Effector memory CD4-positive, alpha-beta T cell (primary cell): ENCODE data around the gene NABP2.
"Not testable (repeated sequence)": the region's sequence is repeated elsewhere in the genome, so short reads cannot be mapped to it uniquely, and the experiment has no call there.

Experiments
- DNase-seq, 3 donors: peaks; one replicate each; pipeline ENCODE4 v3.0.0-alpha.2; 2020
- H3K27ac ChIP-seq: 2 replicates; pipeline ENCODE4 v1.7.0; 2013; ENCODE audit warnings: mild to moderate bottlenecking, low read length, moderate library complexity; ENCODE audit not compliant: insufficient read depth, poor library complexity, severe bottlenecking
- H3K27me3 ChIP-seq: replicated peaks from 2 replicates; pipeline ENCODE4 v1.7.0; 2013; ENCODE audit warnings: mild to moderate bottlenecking, low read length; ENCODE audit not compliant: insufficient read depth, control insufficient read depth, poor library complexity, severe bottlenecking
- H3K36me3 ChIP-seq: 2 replicates; pipeline ENCODE4 v1.7.0; 2013; ENCODE audit warnings: mild to moderate bottlenecking, low read length, moderate library complexity; ENCODE audit not compliant: control insufficient read depth, insufficient read depth
- H3K4me1 ChIP-seq: 2 replicates; pipeline ENCODE4 v1.7.0; 2013; ENCODE audit warnings: low read length, mild to moderate bottlenecking; ENCODE audit not compliant: control insufficient read depth, insufficient read depth, poor library complexity, severe bottlenecking
- H3K4me3 ChIP-seq: 2 replicates; pipeline ENCODE4 v1.7.0; 2013; ENCODE audit warnings: low read length, low read depth, mild to moderate bottlenecking; ENCODE audit not compliant: insufficient read depth, poor library complexity, severe bottlenecking
- H3K9me3 ChIP-seq: 2 replicates; pipeline ENCODE4 v1.7.0; 2013; ENCODE audit warnings: mild to moderate bottlenecking, low read length, moderate library complexity; ENCODE audit not compliant: control insufficient read depth

Gene NABP2

GRCh38 chr12:56267443-56268071 is 43.4 kb downstream of the NABP2 start:
- no peak for DNase-seq
- H3K27ac ChIP-seq, result peak overlapping the region; percentile 96
- H3K36me3 ChIP-seq, result peaks cover 6% of the 10 kb centered on the region
- no peaks in the 10 kb centered on the region for H3K27me3 ChIP-seq
- H3K4me1 ChIP-seq, result peaks cover 10% of the 10 kb centered on the region
- H3K9me3 ChIP-seq, result no peaks in the 10 kb centered on the region
- peak overlapping the region; percentile 92 for H3K4me3 ChIP-seq

GRCh38 chr12:56271031-56271430 is 46.9 kb downstream of the NABP2 start:
- Histone ChIP-seq H3K36me3 (peaks cover 34% of the 10 kb centered on the region), H3K27ac (no peak overlapping the region), H3K9me3 (no peaks in the 10 kb centered on the region), H3K4me3 (no peak overlapping the region), H3K4me1 (peaks cover 10% of the 10 kb centered on the region), H3K27me3 (no peaks in the 10 kb centered on the region)
- DNase-seq, result no peak

GRCh38 chr12:56272468-56272867 is 48.3 kb downstream of the NABP2 start:
- H3K27me3 ChIP-seq, H3K9me3 ChIP-seq, H3K4me3 ChIP-seq, H3K4me1 ChIP-seq, DNase-seq, H3K27ac ChIP-seq: not testable (repeated sequence)
- H3K36me3 ChIP-seq, result peaks cover 38% of the 10 kb centered on the region

DNA sequence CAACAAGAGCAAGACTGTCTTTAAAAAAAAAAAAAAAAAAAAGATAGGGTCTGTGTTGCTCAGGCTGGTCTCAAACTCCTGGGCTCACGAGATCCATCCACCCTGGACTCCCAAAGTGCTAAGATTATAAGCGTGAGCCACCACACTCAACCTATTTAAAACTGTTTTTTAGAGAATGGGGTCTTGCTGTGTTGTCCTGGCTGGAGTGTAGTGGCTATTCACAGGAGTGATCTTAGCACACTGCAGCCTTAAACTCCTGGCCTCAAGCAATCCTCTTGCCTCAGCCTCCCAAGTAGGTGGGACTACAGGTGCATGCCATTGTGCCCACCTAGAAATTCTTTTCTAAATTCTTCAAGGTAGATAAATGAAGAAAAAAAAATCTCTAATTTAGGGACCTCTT is 50.2 kb downstream of the NABP2 start:
- Histone ChIP-seq H3K27me3 (no peaks in the 10 kb centered on the region), H3K4me1 (no peaks in the 10 kb centered on the region), H3K9me3 (no peaks in the 10 kb centered on the region), H3K4me3 (no peak overlapping the region), H3K36me3 (peaks cover 56% of the 10 kb centered on the region), H3K27ac (no peak overlapping the region)
- DNase-seq, result no peak

DNA sequence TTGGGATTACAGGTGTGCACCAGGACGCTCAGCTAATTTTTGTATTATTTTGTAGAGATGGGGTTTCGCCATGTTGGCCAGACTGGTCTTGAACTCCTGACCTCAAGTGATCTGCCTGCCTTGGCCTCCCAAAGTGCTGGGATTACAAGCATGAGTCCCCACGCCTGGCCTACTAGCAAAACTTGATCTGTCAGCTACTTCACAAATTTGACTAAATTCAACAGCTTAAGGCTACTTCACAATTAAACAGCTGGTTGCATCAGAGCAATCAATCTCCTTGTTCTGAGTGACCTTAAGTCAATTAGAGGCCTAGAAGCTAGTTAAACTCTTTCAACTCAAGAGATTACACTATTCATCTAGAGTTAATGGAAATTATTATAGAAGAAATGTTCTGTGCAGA is 54.8 kb downstream of the NABP2 start:
- no peaks in the 10 kb centered on the region for H3K9me3 ChIP-seq
- no peaks in the 10 kb centered on the region for H3K4me1 ChIP-seq
- H3K4me3 ChIP-seq, result no peak overlapping the region
- no peak for DNase-seq
- H3K27ac ChIP-seq, result no peak overlapping the region
- peaks cover 72% of the 10 kb centered on the region for H3K36me3 ChIP-seq
- no peaks in the 10 kb centered on the region for H3K27me3 ChIP-seq
